ENCODE results near the gene PALLD.

PALLD gene

GRCh38 chr4:168648929-168649328 is 152.1 kb downstream of the PALLD start:
- DNase-seq, result no peak

GRCh38 chr4:168651374-168651773 is 154.5 kb downstream of the PALLD start:
- no peak for DNase-seq

- DNase-seq, result no peak
These were observed 155.0 kb downstream of the PALLD start for GRCh38 chr4:168651864-168652263.

- DNase-seq, result no peak
These were observed 155.9 kb downstream of the PALLD start for GRCh38 chr4:168652755-168653154.

- DNase-seq, result no peak
These were observed 157.4 kb downstream of the PALLD start for GRCh38 chr4:168654104-168654847.

- no peak for DNase-seq
These were observed 158.0 kb downstream of the PALLD start for GRCh38 chr4:168654848-168655174.

GRCh38 chr4:168655182-168655581 is 158.3 kb downstream of the PALLD start:
- DNase-seq, result no peak

- no peak for DNase-seq
These were observed 159.3 kb downstream of the PALLD start for GRCh38 chr4:168656055-168656660.

GRCh38 chr4:168656946-168657473 is 160.2 kb downstream of the PALLD start:
- no peak for DNase-seq

- DNase-seq, result no peak
These were observed 161.9 kb downstream of the PALLD start for GRCh38 chr4:168658751-168659150.

GRCh38 chr4:168659741-168660465 is 163.1 kb downstream of the PALLD start:
- no peak for DNase-seq

- DNase-seq, result no peak
These were observed 165.6 kb downstream of the PALLD start for GRCh38 chr4:168662297-168662984.

- DNase-seq, result no peak
These were observed 167.5 kb downstream of the PALLD start for GRCh38 chr4:168664242-168664891.

GRCh38 chr4:168666531-168666930 is 169.7 kb downstream of the PALLD start:
- no peak for DNase-seq

GRCh38 chr4:168667376-168667775 is 170.5 kb downstream of the PALLD start:
- DNase-seq, result no peak

- no peak for DNase-seq
These were observed 171.1 kb downstream of the PALLD start for GRCh38 chr4:168667921-168668320.

- DNase-seq, result no peak
These were observed 176.6 kb downstream of the PALLD start for GRCh38 chr4:168673476-168673875.

- no peak for DNase-seq
These were observed 177.4 kb downstream of the PALLD start for GRCh38 chr4:168674077-168674747.

GRCh38 chr4:168674866-168675265 is 178.0 kb downstream of the PALLD start:
- DNase-seq, result no peak

- DNase-seq, result no peak
These were observed 180.2 kb downstream of the PALLD start for GRCh38 chr4:168677063-168677462.

- DNase-seq, result no peak
These were observed 181.0 kb downstream of the PALLD start for GRCh38 chr4:168677879-168678278.

- DNase-seq, result no peak
These were observed 182.0 kb downstream of the PALLD start for GRCh38 chr4:168678751-168679366.

Data from T1000 (cell line).